Testis (tissue), 3 donors: ENCODE results near the gene SRRD. TPM values are rescaled to one million over a fixed set of nuclear protein-coding genes. Genes with fewer than 3 reads are reported as not detected.

Source experiments
- DNase-seq: peaks from one replicate; pipeline ENCODE4 v3.0.0-alpha.2; 2019
- H3K27ac ChIP-seq, 2 donors: fragments of 200-600 bp; sonication (generic); one replicate each; pipeline ENCODE4 v1.5.1; 2019
- H3K27me3 ChIP-seq: fragments of 200-600 bp; sonication (generic); one replicate; pipeline ENCODE4 v1.5.1; 2019
- H3K36me3 ChIP-seq: fragments of 200-600 bp; sonication (generic); one replicate; pipeline ENCODE4 v1.5.1; 2017; ENCODE audit warnings: low read depth; ENCODE audit errors: missing control alignments
- H3K4me1 ChIP-seq: fragments of 200-600 bp; sonication (generic); one replicate; pipeline ENCODE4 v1.5.1; 2019
- H3K4me3 ChIP-seq, 2 donors: fragments of 200-600 bp; sonication (generic); one replicate each; pipeline ENCODE4 v1.5.1; 2017 to 2019
- H3K9me3 ChIP-seq: fragments of 200-600 bp; sonication (generic); one replicate; pipeline ENCODE4 v1.5.1; 2017
- CTCF ChIP-seq, 3 experiments: fragments of 450-650 bp in 2 of 3; fragments of 200-600 bp in 1 of 3; sonication (generic) in 1 of 3; IDR thresholded peaks; one replicate each; pipeline ENCODE4 v1.5.1; 2016 to 2019; ENCODE audit warnings: antibody characterized with exemption in 3 of 3, mild to moderate bottlenecking in 2 of 3, moderate library complexity in 1 of 3
- POLR2A ChIP-seq: fragments of 450-650 bp; IDR thresholded peaks from one replicate; pipeline ENCODE4 v1.6.1; 2017; ENCODE audit warnings: antibody characterized with exemption, mild to moderate bottlenecking, moderate library complexity
- WGBS, 2 donors: methylation state at CpG; one replicate each; pipeline ENCODE4 v1.1.5; 2018; 5-methylcytosine and 5-hydroxymethylcytosine counted together
- intact Hi-C: fragments of 100-400 bp; cut with DNase I; formaldehyde crosslinking; loops from one replicate; pipeline ENCODE4 v1.15.1; 2023; ENCODE audit warnings: low total_unique reads
- polyA plus RNA-seq: library from polyadenylated mRNA; stranded (reverse); fragments of 350-450 nt; fragmentation: Illumina TruSeq; extraction: RNeasy Lipid Tissue Mini Kit (QIAGEN cat#74804); gene quantifications from one replicate; pipeline ENCODE4 v1.2.3, GENCODE V29; 2014; ENCODE audit warnings: low read depth, low replicate concordance; ENCODE audit not compliant: insufficient read depth
- total RNA-seq, 2 donors: library from RNA; depleted of rRNA; stranded (reverse); fragments of >200 nt; gene quantifications; one replicate each; pipeline ENCODE4 v1.2.3, GENCODE V29; 2016

Gene SRRD
- total and polyA plus RNA-seq, 3 donors from 2014 or later: 22.7 to 37.9 (median 27.2) TPM

- Histone ChIP-seq H3K4me3 (no peak overlapping the region), H3K27me3 (no peaks in the 10 kb centered on the region), H3K36me3 (no peaks in the 10 kb centered on the region), H3K4me1 (peaks cover 39% of the 10 kb centered on the region), H3K27ac (no peak overlapping the region), H3K9me3 (no peaks in the 10 kb centered on the region)
- WGBS, 2 donors: 49% methylated on average over 7 of the region's 7 CpGs
- intact Hi-C loops: no loop called here
- no peak for DNase-seq
- TF ChIP-seq CTCF (IDR thresholded peaks at IDR 0.05): no peak
- TF ChIP-seq POLR2A: no peak
These were observed 1.3 kb downstream of the SRRD start for GRCh38 chr22:26485013-26485412.

GRCh38 chr22:26485806-26486390 lies 2.2 kb downstream of the SRRD start:
- 53 to 76% methylated on average over 3 of the region's 3 CpGs for WGBS, 2 donors
- intact Hi-C loops: no loop called here

GRCh38 chr22:26486394-26486793 lies 2.7 kb downstream of the SRRD start:
- H3K9me3 ChIP-seq: no peaks in the 10 kb centered on the region
- TF ChIP-seq CTCF (IDR thresholded peaks at IDR 0.05) (no peak), POLR2A (no peak)
- H3K36me3 ChIP-seq: no peaks in the 10 kb centered on the region
- intact Hi-C loops: no loop called here
- 72 to 82% methylated on average over 5 of the region's 5 CpGs for WGBS, 2 donors
- no peak overlapping the region for H3K27ac ChIP-seq
- no peak overlapping the region for H3K4me3 ChIP-seq
- H3K4me1 ChIP-seq: peaks cover 28% of the 10 kb centered on the region
- no peak for DNase-seq
- H3K27me3 ChIP-seq: no peaks in the 10 kb centered on the region

More at GRCh38 chr22:26485806-26486390, 2.2 kb downstream of the SRRD start:
- Histone ChIP-seq H3K36me3 (no peaks in the 10 kb centered on the region), H3K27ac (no peak overlapping the region), H3K4me1 (peaks cover 30% of the 10 kb centered on the region), H3K27me3 (no peaks in the 10 kb centered on the region), H3K4me3 (no peak overlapping the region), H3K9me3 (no peaks in the 10 kb centered on the region)
- TF ChIP-seq CTCF (IDR thresholded peaks at IDR 0.05): no peak
- TF ChIP-seq POLR2A: no peak
- no peak for DNase-seq

GRCh38 chr22:26487996-26488395 lies 4.3 kb downstream of the SRRD start:
- 40 to 53% methylated on average over 3 of the region's 3 CpGs for WGBS, 2 donors
- Histone ChIP-seq H3K36me3 (no peaks in the 10 kb centered on the region), H3K4me1 (peaks cover 12% of the 10 kb centered on the region), H3K9me3 (no peaks in the 10 kb centered on the region), H3K4me3 (no peak overlapping the region), H3K27ac (no peak overlapping the region), H3K27me3 (no peaks in the 10 kb centered on the region)
- no peak for DNase-seq
- intact Hi-C loops: no loop called here
- no peak for TF ChIP-seq CTCF (IDR thresholded peaks at IDR 0.05)
- no peak for TF ChIP-seq POLR2A

GRCh38 chr22:26489447-26490036 lies 5.9 kb downstream of the SRRD start:
- TF ChIP-seq CTCF (IDR thresholded peaks at IDR 0.05) (no peak), POLR2A (no peak)
- no peaks in the 10 kb centered on the region for H3K36me3 ChIP-seq
- H3K4me3 ChIP-seq: no peak overlapping the region
- H3K27me3 ChIP-seq: no peaks in the 10 kb centered on the region
- no peak for DNase-seq
- WGBS, 2 donors: 83 to 90% methylated on average over 4 of the region's 4 CpGs
- no peaks in the 10 kb centered on the region for H3K9me3 ChIP-seq
- H3K27ac ChIP-seq: no peak overlapping the region
- intact Hi-C loops: no loop called here
- peaks cover 12% of the 10 kb centered on the region for H3K4me1 ChIP-seq
